MM.1S (cell line): ENCODE measurements around the gene MB.

Experiments used
- EZH2 ChIP-seq: fragments of 300-600 bp; sonication (generic); optimal IDR thresholded peaks from 2 replicates; pipeline ENCODE3; 2017; ENCODE audit warnings: low read depth, mild to moderate bottlenecking, antibody characterized with exemption, low read length, mixed read lengths
- TF ChIP-seq, protein P1 (sequence below): fragments of 300-600 bp; sonication (generic); IDR thresholded peaks from 2 replicates; pipeline ENCODE4 v1.5.1; 2016; ENCODE audit warnings: antibody characterized with exemption, low read length, mixed read lengths

DNA sequence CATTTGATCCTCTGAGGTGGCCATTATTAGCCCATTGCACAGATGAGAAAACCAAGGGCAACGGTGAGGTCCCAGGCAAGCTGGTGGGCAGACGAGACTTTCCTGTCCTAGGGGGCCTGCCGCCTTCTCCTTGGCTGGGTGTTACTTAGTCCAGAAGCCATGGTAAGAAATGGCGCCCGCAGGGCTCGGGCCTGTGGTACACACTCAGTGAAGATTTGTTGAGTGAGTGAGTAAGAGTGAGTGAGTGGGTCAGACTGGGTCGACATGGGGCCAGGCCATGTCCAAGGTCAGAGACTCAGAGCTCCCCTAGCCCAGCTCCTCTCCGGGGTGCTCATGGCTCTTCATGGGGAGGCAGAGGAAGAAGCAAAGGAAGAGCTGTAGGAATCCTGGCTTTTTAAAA lies 40.5 kb downstream of the MB start:
- TF ChIP-seq, protein P1, sequence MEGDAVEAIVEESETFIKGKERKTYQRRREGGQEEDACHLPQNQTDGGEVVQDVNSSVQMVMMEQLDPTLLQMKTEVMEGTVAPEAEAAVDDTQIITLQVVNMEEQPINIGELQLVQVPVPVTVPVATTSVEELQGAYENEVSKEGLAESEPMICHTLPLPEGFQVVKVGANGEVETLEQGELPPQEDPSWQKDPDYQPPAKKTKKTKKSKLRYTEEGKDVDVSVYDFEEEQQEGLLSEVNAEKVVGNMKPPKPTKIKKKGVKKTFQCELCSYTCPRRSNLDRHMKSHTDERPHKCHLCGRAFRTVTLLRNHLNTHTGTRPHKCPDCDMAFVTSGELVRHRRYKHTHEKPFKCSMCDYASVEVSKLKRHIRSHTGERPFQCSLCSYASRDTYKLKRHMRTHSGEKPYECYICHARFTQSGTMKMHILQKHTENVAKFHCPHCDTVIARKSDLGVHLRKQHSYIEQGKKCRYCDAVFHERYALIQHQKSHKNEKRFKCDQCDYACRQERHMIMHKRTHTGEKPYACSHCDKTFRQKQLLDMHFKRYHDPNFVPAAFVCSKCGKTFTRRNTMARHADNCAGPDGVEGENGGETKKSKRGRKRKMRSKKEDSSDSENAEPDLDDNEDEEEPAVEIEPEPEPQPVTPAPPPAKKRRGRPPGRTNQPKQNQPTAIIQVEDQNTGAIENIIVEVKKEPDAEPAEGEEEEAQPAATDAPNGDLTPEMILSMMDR: no peak
- no peak for TF ChIP-seq EZH2
